Heart left ventricle (tissue), 16 donors: ENCODE measurements around the gene FLT4. TPM values are rescaled to one million over a fixed set of nuclear protein-coding genes. Genes with fewer than 3 reads are reported as not detected.

Experiments used
- ATAC-seq, 4 donors: fragments of 200-7000 bp; cut with Tn5 transposase; one replicate each; pipeline ENCODE4 v1.9.1; 2020 to 2022; ENCODE audit warnings: moderate library complexity in 4 of 4, mild to moderate bottlenecking in 3 of 4, moderate number of reproducible peaks in 1 of 4
- DNase-seq, 5 donors: peaks; one replicate each; pipeline ENCODE4 v3.0.0-alpha.2; 2020
- H3K27ac ChIP-seq, 12 donors: fragments of 200-600 bp; sonication (generic) in 4 of 12; one replicate each; pipeline versions ENCODE4 v1.5.0 to v1.8.0; 2016 to 2022; ENCODE audit warnings: mild to moderate bottlenecking in 2 of 12
- H3K27me3 ChIP-seq, 9 donors: fragments of 200-600 bp; sonication (generic) in 2 of 9; one replicate each; pipeline versions ENCODE4 v1.5.1 to v1.8.0; 2016 to 2022; ENCODE audit warnings: mild to moderate bottlenecking in 3 of 9
- H3K36me3 ChIP-seq, 9 donors: fragments of 200-600 bp; sonication (generic) in 2 of 9; one replicate each; pipeline versions ENCODE4 v1.5.0 to v1.8.0; 2018 to 2022; ENCODE audit warnings: mild to moderate bottlenecking in 2 of 9
- H3K4me1 ChIP-seq, 12 donors: fragments of 200-600 bp; sonication (generic) in 4 of 12; one replicate each; pipeline versions ENCODE4 v1.5.0 to v1.8.0; 2016 to 2022; ENCODE audit warnings: mild to moderate bottlenecking in 3 of 12
- H3K4me3 ChIP-seq, 12 donors: fragments of 200-600 bp; sonication (generic) in 4 of 12; one replicate each; pipeline versions ENCODE4 v1.5.0 to v1.8.0; 2017 to 2022; ENCODE audit warnings: mild to moderate bottlenecking in 9 of 12, moderate library complexity in 4 of 12
- H3K9me3 ChIP-seq, 12 donors: fragments of 200-600 bp; sonication (generic) in 4 of 12; one replicate each; pipeline versions ENCODE4 v1.5.0 to v1.8.0; 2016 to 2022; ENCODE audit warnings: mild to moderate bottlenecking in 1 of 12
- POLR2A ChIP-seq, 2 donors: fragments of 450-650 bp; IDR thresholded peaks; one replicate each; pipeline ENCODE4 v1.6.1; 2017; ENCODE audit warnings: antibody characterized with exemption in 2 of 2, mild to moderate bottlenecking in 2 of 2, moderate library complexity in 2 of 2
- WGBS, 4 donors: extraction: QIAGEN DNeasy Blood & Tissue Kit in 2 of 4; methylation state at CpG; one replicate each; pipeline versions ENCODE4 v1.1.5 to v1.1.7; 2013 to 2018; 5-methylcytosine and 5-hydroxymethylcytosine counted together
- intact Hi-C, 10 donors: fragments of 100-400 bp; cut with DNase I; formaldehyde crosslinking; loops; one replicate each; pipeline versions ENCODE4 v1.11.1 to v1.14.2; 2022
- polyA plus RNA-seq, 2 donors: library from polyadenylated mRNA; stranded (reverse); fragments of 200-250 nt; gene quantifications; one replicate each; pipeline ENCODE4 v1.2.3, GENCODE V29; 2013
- total RNA-seq, 9 donors: library from RNA; depleted of rRNA in 2 of 9; stranded (reverse); fragments of >200 nt in 2 of 9; fragmentation: NEBNext Ultra II Directional in 3 of 9; extraction: Animal tissue kit (Norgen Biotek cat#: 25700) in 3 of 9; gene quantifications; one replicate each; pipeline versions ENCODE4 v1.1.0 to v1.2.4, GENCODE V29; 2016 to 2023
- TF ChIP-seq, protein P1 (sequence below), 12 donors: fragments of 200-600 bp; sonication (generic) in 4 of 12; IDR thresholded peaks; one replicate each; pipeline versions ENCODE4 v1.5.0 to v1.8.0; 2018 to 2022; ENCODE audit warnings: antibody characterized with exemption in 12 of 12, mild to moderate bottlenecking in 5 of 12
- donor health status: ischemic (EF 13 %, LVEDD 7.1; RV severe dilation, severe dysfunction).
- donor health status: healthy with polysubstance abuse.
- donor health status: DM: no; HTN: yes; CAD: no.
- donor health status: DM: no; HTN: no; CAD: no.
- donor health status: ischemic (EF 25% LVEDD 6.9; RV normal size, moderate dysfunction).
- donor health status: ischemic (EF 25% LVEDD 5.7; RV mildly dilated, moderate dysfunction).
- donor health status: healthy.
- donor health status: DM: yes; HTN: yes; CAD: no.
- donor health status: ischemic (EF 35%, LVEDD 5.7; RV mildly dilated, moderate dysfunction).
- donor health status: nonischemic (EF 11% LVEDD 7.7; RV severe dilation, severe dysfunction).
- donor health status: DM: yes; HTN: yes; CAD: no.
- donor health status: PGD.
- donor health status: ischemic (EF 29% LVEDD 5.4; RV normal size, mild dysfunction).
- donor health status: nonischemic (EF 23%, LVEDD 6.1; RV moderate dilation, normal function).

The FLT4 gene
- total and polyA plus RNA-seq, 11 donors = 2.1 to 13.7 (median 6.3) TPM

DNA sequence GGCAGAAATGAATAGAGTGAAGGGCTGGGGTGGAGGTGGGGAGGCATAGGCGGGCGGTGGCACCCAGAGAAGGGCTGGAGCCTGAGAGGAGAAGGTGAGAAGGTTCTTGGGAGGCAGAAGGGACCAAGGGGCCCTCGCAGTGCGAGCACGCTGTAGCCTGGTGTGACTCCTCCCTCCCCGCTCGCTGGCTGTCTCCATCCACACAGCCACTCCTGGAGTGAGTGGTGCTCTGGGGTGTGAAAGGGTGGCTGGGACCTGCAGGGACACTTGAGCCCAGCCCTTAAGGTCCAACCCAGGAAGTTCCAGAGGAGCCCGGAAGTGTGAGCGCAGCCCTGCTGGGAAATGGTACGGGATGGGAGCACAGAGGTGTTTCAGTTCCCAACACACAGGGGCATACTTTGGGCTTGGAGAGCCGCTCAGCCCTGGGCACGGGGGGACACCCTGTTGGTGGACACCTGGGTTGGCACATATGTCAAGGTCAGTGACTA lies 48.8 kb downstream of the FLT4 start:
- H3K36me3 ChIP-seq = no peaks in the 10 kb centered on the region
- H3K4me3 ChIP-seq = no peak overlapping the region
- no peak for ATAC-seq
- no peak for TF ChIP-seq POLR2A (IDR thresholded peaks at IDR 0.05)
- TF ChIP-seq, protein P1, sequence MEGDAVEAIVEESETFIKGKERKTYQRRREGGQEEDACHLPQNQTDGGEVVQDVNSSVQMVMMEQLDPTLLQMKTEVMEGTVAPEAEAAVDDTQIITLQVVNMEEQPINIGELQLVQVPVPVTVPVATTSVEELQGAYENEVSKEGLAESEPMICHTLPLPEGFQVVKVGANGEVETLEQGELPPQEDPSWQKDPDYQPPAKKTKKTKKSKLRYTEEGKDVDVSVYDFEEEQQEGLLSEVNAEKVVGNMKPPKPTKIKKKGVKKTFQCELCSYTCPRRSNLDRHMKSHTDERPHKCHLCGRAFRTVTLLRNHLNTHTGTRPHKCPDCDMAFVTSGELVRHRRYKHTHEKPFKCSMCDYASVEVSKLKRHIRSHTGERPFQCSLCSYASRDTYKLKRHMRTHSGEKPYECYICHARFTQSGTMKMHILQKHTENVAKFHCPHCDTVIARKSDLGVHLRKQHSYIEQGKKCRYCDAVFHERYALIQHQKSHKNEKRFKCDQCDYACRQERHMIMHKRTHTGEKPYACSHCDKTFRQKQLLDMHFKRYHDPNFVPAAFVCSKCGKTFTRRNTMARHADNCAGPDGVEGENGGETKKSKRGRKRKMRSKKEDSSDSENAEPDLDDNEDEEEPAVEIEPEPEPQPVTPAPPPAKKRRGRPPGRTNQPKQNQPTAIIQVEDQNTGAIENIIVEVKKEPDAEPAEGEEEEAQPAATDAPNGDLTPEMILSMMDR (IDR thresholded peaks at IDR 0.05) = no peak
- no peak overlapping the region for H3K27ac ChIP-seq
- peak in 1 of 5 donors; percentile 13 for DNase-seq
- no peaks in the 10 kb centered on the region for H3K9me3 ChIP-seq
- no peaks in the 10 kb centered on the region for H3K27me3 ChIP-seq
- intact Hi-C loops = no loop called here
- 75 to 82% (median 80%) methylated on average over 12 of the region's 12 CpGs for WGBS, 4 donors
- H3K4me1 ChIP-seq = peaks cover 0 to 3% (median 0%) of the 10 kb centered on the region in 12 donors

DNA sequence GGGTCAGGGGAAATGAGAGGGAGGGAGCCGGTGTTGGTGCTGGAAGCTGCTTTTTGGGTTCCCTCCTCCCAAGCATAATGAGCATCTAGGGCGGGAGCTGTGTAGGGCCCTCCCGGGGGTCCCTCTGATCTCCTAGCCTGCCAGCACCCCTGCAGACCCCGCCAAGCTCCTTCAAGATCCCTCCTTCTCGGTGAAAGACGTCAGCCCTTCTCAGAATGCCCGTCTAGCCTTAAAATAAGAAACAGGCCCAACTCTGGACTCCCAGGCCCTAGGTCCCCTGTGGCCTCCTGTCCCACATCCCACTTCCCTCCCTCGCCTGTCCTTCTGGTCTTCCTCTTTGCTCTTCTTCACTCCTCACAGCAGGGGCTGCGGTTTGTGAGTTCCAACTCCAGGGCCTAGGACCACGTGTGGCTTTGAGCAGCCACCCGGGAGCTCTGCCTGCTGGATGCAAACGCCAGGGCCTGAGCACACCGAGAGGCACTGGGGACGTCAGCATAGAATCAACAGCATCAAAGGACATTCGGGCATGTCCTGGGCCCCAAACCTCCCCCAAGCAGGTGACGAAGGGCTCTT lies 49.3 kb downstream of the FLT4 start:
- H3K36me3 ChIP-seq = no peaks in the 10 kb centered on the region
- H3K27me3 ChIP-seq = no peaks in the 10 kb centered on the region
- H3K4me3 ChIP-seq = no peak overlapping the region
- no peaks in the 10 kb centered on the region for H3K9me3 ChIP-seq
- intact Hi-C loops = no loop called here
- no peak for TF ChIP-seq POLR2A (IDR thresholded peaks at IDR 0.05)
- TF ChIP-seq, protein P1 (IDR thresholded peaks at IDR 0.05) = no peak
- ATAC-seq (no peak), DNase-seq (peak in 1 of 5 donors; percentile 44)
- peaks cover 0 to 3% (median 0%) of the 10 kb centered on the region in 12 donors for H3K4me1 ChIP-seq
- no peak overlapping the region for H3K27ac ChIP-seq
- WGBS, 4 donors = 71 to 79% (median 74%) methylated on average over 16 of the region's 16 CpGs

DNA sequence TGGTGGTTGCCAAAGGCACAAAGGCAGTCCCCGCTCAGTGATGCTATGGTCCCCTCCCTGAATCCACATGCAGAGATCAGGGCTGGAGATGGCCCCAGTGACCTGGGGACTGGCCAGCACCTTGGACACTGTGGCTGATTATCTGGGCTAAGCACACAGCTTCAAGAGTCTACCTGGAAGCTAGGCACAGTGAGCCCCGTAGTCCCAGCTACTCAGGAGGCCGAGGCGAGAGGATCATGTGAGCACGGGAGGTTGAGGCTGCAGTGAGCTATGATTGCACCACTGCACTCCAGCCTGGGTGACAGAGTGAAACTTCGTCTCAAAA lies 49.8 kb downstream of the FLT4 start:
- Histone ChIP-seq H3K4me3 (no peak overlapping the region), H3K4me1 (peaks cover 0 to 3% (median 0%) of the 10 kb centered on the region in 12 donors), H3K27me3 (no peaks in the 10 kb centered on the region), H3K36me3 (no peaks in the 10 kb centered on the region), H3K9me3 (no peaks in the 10 kb centered on the region), H3K27ac (no peak overlapping the region)
- intact Hi-C loops = no loop called here
- 93 to 98% (median 94%) methylated on average over 6 of the region's 6 CpGs for WGBS, 4 donors
- no peak for TF ChIP-seq POLR2A (IDR thresholded peaks at IDR 0.05)
- TF ChIP-seq, protein P1 (IDR thresholded peaks at IDR 0.05) = no peak
- no peak for ATAC-seq
- no peak for DNase-seq

DNA sequence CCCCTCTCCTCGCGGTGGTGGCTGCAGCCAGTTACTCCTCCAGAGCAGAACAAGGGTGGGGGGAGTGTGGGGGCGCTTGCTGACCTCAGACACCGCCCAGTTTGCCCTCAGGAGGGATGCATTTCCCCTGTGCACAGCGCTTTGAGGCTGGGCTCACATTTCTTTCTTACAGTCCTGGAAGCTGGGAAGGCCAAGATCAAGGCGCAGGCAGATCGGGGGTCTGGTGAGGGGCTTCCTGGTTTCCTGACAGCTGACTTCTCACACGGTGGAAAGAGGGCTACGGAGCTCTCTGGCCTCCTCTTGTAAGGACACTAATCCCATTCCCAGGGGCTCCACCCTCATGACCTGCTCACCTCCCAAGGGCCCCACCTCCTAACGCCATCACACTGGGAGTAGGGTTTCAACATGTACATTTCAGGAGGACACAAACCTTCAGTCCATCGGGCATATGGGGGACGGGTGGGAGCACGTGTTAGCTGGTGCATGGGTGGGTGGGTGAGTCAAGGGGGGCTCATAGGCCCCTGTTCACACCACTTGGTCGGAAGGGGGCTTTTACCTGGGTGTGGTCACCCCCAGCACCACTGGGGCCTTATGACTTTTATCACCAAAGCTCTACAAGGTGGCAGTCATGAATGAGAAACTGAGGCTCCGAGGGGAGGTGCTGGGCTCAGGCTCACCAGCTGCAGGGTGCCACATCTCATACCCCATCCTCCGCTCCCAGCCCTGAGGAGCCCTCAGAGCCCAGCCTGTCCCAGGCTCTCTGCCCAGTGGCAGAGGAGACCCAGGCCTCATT lies 50.4 kb downstream of the FLT4 start:
- whole genome bisulfite sequencing, 4 donors = 89 to 93% (median 91%) methylated on average over 14 to 16 of the region's 16 CpGs
- Histone ChIP-seq H3K4me3 (no peak overlapping the region), H3K27me3 (no peaks in the 10 kb centered on the region), H3K4me1 (peaks cover 0 to 3% (median 0%) of the 10 kb centered on the region in 12 donors), H3K27ac (no peak overlapping the region), H3K9me3 (no peaks in the 10 kb centered on the region), H3K36me3 (no peaks in the 10 kb centered on the region)
- intact Hi-C loops = no loop called here
- TF ChIP-seq, protein P1 (IDR thresholded peaks at IDR 0.05) = no peak
- TF ChIP-seq POLR2A (IDR thresholded peaks at IDR 0.05) = no peak
- DNase-seq = peak in 1 of 5 donors; percentile 25
- no peak for ATAC-seq
